HG03571 (cell line): ENCODE results near the gene TSSK6.

Experiments used
- ATAC-seq: cut with Tn5 transposase; IDR thresholded peaks from one replicate; pipeline ENCODE4 v1.9.1; 2021; ENCODE audit not compliant: unreplicated experiment

TSSK6 gene

GRCh38 chr19:19514881-19515641 is at the start of gene TSSK6:
TSSK6 (minus strand) TSS chr19:19515548; CDS start chr19:19515427, 121 bp downstream.
- no peak for ATAC-seq

DNA sequence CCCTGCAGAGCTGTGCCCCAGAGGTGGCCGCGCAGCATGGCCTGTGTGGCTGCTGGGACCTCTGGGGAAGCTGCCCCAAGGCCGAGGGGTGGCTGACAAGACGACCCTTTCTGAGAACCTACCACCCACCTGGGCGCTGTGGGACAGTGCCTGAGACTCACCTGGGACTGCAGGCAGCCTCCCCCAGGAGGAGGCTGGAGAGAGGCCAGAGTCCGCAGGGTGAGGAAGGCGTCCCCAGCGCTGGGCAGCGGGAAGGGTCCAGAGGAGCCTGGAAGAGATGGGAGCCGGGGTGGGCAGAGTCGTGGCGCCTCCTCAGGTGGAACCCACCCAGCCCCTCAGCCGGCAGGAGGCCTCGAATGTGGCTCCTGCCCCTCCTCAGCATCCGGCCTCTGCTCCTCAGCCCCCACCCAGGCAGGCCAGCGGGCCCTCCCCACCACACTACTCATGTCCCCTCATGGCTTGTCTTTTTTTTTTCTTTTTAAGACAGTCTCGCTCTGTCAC is 48.0 kb upstream of the TSSK6 start:
- no peak for ATAC-seq

DNA sequence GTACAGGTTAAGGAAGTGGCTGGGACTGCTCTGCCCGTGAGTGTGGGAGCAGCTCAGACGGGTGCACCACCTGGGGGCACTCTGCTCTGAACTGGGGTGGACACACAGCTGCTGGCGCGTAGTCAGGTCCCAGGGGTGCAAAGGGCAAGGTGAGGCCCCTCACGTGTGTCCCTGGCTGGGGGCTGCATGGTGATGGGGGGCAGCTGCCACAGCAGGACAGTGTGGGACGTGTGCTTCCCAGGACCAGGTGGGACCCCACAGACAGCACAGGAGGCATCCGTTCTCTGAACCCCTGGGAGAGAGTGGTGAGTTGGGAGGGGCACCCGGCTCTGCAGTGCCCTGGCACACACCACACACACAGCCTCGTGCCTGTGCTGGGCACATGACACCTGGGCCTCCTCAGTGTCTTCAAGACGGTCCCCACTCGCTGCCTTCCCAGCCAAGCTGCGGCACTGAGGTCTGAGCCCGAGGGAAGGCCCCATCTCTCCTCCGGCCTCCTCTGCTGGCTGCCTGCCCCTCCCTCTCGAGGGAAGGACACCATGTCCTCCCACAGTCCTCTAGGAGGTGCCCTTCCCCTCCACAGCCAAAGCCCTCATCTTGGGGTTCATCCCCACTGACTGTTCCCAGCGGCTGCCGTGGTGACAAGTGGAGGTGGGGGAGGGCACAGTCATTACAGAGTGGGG is 47.5 kb upstream of the TSSK6 start:
- no peak for ATAC-seq

GRCh38 chr19:19561946-19562664 is 46.8 kb upstream of the TSSK6 start:
- ATAC-seq = no peak

GRCh38 chr19:19559931-19560330 is 44.6 kb upstream of the TSSK6 start:
- no peak for ATAC-seq

- ATAC-seq = no peak
These were observed 43.3 kb upstream of the TSSK6 start for GRCh38 chr19:19558636-19559035.

DNA sequence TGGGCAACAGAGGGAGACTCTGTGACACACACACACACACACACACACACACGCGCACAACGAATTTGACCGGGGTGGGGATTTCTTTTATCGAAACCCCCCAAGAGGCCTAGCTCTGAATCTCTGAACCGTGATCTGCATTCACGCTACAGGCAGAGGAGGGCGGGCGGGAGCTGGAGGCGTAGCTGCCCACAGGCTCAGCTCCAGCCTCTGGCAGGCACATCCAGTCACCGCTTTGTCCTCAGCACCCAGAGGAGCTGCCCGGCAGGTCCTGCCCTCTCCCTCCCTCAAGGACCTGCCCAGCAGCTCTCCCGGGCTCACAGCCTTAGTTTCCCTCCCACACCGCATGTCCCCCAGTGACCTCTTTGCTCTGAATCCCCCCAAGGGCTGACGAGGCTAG is 42.7 kb upstream of the TSSK6 start:
- no peak for ATAC-seq

GRCh38 chr19:19554074-19555023 is 39.0 kb upstream of the TSSK6 start:
- ATAC-seq = no peak

GRCh38 chr19:19553670-19554069 is 38.3 kb upstream of the TSSK6 start:
- ATAC-seq = no peak

DNA sequence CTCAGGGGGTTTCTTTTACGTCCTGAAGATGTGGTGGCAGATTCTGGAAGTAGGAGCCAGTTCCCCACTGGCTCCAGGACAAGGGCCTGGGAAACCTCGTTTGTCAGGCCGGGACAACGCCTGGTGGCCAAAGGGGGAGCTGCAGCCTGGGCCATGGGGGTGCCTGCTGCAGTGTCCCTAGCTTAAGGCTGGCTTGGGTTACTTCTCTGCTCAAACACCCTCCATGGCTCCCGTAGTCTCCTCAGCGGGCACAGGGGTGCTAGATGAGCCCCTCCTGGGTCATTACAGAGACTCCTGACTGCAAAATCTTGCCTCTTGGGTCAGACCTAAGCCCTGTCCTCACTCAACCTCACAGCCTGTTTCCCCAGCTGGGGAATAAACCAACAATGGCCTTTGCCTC is 37.5 kb upstream of the TSSK6 start:
- no peak for ATAC-seq

- no peak for ATAC-seq
These were observed 36.5 kb upstream of the TSSK6 start for GRCh38 chr19:19551853-19552192.

- no peak for ATAC-seq
These were observed 35.9 kb upstream of the TSSK6 start for GRCh38 chr19:19550972-19551852.

DNA sequence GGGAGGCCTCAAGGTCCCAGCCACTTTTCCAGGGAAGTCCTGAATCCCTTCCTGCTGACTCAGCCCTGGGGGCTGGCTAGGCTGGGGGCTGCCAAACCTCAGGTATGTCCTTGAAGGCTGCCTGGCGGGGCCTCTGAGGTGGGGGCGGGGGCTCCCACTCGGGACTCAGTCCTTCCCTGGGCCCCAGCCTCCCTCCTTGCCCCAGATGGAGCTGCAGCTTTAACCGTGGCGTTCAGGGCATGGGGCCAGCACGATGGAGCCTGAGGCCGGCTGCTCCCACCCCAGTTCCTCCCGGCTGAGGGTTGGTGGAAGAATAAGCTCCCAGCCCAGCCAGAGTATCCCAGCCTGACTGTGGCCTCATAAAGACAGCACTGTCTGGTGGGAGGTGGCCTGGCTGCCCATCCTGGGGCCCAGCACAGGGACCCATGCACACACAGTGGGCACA is 35.2 kb upstream of the TSSK6 start:
- no peak for ATAC-seq

GRCh38 chr19:19549804-19550464 is 34.6 kb upstream of the TSSK6 start:
- no peak for ATAC-seq

DNA sequence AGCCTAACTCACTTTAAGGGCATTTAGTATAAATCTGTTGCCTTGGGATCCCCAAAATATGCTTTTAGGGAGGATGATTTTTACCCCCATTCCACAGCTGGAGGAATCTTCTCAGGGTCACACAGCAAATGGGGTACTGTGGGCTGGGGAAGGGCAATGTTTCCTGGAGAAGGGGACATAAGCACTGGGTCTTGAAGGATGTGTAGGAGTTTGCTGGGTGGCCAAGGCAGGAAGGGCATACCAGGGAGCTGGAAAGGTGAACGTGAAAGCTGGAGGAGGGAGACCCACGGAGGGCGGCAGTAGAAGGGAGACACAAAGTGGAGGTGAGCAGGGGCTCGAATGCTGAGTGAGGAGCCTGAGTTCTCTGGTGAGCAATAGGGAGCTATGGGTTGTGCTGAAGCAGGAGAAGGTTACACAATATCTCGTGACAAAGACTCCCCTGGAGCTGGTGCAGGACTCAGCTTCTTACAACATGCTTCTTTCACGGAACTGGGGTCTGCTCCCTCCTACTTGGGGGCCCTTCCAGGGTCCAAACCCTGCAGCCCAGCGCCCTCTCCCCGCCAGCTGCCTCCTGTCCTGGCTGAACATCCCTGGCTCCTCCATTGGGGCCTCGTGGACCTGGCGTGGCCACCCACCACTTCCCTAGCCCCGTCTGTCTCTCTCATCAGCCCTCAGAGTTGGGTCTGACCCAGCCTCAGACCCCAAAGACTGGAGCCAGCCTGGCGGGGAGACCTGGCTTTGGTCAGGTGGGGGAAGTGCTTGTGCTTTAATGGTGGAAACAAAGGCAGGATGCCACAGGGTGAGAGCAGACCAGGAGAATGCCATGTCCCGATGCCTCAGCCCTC is 33.8 kb upstream of the TSSK6 start:
- ATAC-seq = no peak

DNA sequence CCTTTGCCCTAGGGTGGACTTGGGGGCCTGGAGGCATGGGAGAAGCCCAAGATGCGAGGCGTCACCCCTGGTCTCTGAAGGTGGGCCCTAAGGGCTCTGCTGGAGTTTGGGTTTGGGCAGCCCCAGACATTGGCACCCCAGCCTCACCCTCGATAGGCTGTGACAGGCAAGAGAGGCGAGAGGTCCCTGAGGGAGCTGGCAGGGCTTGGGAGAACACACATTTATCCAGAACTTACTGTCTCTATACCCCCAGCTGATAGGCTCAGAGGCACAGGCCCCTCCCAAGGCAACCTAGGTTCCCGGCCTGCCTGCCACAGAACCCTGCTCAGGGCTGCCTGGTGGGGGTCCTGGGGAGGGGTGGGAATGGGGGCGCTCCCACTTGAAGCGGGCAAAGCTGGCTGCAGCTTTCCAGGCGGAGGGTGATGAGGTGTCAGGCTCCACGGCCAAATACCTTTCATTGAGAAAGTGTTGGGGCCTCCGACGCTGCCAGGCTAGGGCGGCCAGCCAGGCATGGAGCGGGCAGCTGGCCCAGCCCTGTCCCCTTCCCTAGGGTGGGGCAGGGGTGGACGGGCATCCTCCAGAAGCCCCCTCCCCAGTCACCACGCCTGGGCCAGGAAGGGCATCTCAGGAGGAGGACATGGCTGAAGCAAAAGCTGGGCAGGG is 32.5 kb upstream of the TSSK6 start:
- no peak for ATAC-seq

DNA sequence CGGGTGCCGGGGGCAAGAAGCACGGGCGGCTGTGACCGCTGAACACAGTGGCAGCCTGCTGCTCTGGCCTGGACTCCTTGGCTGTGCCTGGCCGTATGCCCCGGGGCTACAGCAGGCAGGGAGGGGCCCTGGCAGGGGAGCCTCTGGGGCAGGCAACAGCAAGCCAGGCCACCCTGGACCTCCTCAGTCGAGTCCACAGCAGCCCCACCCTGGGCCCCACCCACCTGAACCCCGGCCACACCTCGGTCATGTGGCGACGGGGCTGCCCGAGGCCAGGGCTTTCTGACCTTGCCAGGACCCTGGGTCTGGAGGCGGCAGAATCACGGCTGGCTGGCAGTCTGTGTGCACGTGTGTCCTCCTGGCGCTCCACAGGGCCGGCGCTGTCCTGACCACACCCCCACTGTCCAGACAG is 31.4 kb upstream of the TSSK6 start:
- no peak for ATAC-seq

DNA sequence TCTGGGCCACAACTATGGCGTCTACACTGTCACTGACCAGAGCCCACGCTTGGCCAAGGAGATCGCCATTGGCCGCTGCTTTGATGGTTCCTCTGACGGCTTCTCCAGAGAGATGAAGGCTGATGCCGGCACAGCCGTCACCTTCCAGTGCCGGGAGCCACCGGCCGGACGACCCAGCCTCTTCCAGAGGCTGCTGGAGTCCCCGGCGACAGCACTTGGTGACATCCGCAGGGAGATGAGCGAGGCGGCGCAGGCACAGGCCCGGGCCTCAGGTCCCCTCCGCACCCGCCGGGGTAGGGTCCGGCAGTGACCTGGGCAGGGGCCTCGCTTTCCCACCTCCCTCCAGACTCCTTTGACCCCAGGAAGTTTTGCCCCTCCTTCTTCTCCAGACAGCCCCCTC is 30.4 kb upstream of the TSSK6 start:
- ATAC-seq = no peak
